GM19395 (cell line): Measurements from ENCODE around the gene EXOC4.
"Not testable (repeated sequence)": the region's sequence is repeated elsewhere in the genome, so short reads cannot be mapped to it uniquely, and the experiment has no call there.

Source experiments
- ATAC-seq: cut with Tn5 transposase; IDR thresholded peaks from one replicate; pipeline ENCODE4 v1.9.1; 2021; ENCODE audit warnings: mild to moderate bottlenecking, moderate library complexity; ENCODE audit not compliant: unreplicated experiment

Gene EXOC4

DNA sequence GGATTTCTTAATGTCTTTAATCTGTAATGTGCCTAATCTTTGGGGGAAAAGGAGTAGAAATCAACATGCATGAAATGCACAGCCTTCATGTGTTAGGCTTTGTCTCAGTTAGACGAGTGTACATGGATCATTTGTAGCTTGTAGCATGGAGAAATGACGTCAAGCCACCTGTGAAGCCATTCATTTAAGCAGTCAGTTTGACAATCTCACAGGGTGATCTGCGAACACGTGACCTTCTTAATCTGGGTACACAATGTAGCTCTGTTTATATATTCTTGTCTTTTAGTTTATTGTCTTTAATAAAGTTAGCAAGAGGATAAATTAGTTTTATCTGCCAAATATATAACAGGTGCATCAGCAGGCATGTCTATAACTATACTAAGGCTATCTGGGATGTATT is 522.3 kb downstream of the EXOC4 start:
- ATAC-seq, result no peak

DNA sequence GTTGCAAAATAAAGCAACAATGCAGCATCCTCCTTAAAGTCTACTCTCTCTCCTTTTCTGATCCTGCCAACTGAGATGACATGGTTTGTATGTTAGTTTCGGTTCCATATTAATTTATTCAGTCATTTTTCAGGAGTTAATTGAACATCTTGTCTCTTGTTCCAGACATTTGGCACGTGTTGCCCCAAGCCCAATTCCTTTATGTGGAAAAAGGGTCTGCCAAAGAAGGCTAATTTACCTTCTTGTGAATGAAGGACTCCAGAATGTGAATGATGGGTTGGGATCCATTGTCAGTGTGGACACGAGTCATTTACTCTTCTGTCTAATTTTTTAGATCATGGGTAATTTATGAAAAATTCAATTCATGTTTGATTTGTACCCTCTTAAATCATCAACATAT is 523.4 kb downstream of the EXOC4 start:
- no peak for ATAC-seq

DNA sequence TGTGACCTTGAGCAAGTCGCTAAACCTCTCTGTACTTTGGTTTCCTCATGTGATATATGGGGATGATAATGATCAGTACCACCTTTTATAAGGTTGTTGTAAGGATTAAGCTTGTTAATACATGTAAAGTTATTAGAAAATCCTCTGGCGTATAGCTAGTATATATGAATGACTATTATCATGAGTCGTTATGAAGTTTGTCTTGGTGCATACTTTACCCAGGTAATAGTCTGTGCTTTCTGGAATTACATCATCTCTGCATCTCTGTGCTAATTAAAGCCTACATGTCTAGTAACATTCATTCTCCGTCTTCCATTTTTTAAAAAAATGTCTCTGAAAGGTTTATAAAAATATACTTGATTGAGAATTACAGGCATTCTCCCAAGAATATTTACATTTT is 524.8 kb downstream of the EXOC4 start:
- no peak for ATAC-seq

DNA sequence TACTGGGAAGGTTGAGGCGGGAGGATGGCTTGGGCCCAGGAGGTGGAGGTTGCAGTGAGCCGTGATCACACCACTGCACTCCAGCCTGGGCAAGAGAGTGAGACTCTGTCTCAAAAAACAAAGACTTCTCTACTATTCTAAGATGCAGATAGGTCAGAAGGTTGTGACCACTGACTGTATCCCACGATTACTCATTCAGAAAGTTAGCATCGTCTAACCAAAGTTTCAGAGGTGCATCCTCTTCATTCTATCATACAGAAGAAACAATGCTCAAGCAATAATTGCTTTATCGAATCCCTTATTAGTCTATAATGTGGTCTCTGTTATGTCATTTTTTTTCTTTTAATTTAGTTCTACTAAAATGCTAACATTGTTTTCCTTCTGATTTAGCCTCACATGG is 525.6 kb downstream of the EXOC4 start:
- ATAC-seq, result peak; percentile 97

DNA sequence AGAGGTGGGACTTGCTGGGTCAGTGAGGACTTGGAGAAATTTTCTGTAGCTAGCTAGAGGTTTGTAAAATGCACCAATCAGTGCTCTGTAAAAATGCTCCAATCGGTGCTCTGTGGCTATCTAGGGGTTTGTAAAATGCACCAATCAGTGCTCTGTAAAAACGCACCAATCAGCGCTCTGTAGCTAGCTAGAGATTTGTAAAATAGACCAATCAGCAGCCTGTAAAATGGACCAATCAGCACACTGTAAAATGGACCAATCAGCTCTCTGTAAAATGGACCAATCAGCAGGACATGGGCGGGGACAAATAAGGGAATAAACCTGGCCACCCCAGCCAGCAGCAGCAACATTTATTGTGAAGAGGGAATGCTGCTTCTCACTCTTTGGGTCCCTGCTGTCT is 526.7 kb downstream of the EXOC4 start:
- not testable (repeated sequence) for ATAC-seq

GRCh38 chr7:133780912-133781311 is 528.0 kb downstream of the EXOC4 start:
- no peak for ATAC-seq

- no peak for ATAC-seq
These were observed 528.7 kb downstream of the EXOC4 start for GRCh38 chr7:133781486-133782090.

DNA sequence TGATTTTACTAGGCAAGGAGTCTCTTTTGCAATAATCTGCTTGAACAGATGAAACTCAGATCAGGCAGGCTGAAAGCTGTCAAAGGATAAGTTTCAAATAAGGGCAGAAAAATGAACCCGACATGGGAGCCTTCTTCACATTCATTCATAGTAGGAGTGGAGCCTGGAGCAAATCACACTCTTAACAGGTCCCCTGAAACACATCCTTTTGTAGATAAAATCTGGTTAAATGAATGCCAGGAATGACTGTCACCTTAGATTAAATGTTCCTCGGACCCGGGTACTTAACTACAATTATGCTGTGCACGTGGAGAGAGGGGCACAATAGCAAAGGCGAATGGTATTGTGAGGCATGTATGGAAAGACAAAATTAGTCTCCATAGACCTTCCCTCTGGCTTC is 529.6 kb downstream of the EXOC4 start:
- no peak for ATAC-seq

DNA sequence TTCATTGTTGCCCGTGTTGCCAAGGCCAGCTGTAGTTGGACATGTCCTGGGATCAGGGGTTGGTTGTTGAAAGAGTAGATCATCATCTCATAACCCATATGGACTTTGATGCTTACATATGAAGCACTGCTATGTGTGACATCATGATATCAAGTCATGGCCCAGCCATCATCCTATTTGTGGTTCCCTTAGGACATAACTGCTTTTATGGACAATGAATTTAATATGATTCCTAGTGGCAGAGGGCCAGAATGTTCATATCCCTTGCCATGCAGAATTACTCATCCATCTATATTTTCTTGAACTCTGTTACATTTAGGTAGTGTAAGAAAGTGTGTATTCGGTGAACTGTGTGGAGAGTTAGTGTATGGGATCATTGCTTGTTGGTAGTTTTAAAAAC is 530.4 kb downstream of the EXOC4 start:
- no peak for ATAC-seq

DNA sequence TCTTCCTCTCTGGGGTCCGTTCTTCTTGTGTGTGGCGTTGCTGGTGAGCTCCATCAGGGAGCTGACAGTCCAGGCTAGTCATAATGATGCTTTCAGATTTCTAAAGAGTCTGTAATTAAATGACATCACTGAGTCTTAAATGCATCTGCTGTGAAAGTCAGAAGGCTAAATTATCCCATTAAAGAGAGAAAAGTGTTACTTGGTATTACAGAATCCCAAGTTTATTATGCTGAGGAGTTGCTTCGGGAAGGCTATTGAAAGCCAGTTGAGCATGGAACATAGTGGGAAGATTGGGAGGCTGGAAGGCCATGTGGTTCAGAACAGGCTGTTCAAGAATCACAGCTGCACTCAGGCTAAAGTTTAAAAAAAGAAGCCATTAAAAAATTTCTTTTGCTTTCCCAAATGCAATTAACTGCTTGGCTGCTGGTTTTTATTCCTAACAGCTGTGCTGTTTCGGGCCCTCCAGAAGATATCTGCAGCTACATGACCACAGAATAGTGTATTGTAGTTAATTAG is 531.7 kb downstream of the EXOC4 start:
- ATAC-seq, result no peak

GRCh38 chr7:133786401-133786937 is 533.6 kb downstream of the EXOC4 start:
- ATAC-seq, result no peak

DNA sequence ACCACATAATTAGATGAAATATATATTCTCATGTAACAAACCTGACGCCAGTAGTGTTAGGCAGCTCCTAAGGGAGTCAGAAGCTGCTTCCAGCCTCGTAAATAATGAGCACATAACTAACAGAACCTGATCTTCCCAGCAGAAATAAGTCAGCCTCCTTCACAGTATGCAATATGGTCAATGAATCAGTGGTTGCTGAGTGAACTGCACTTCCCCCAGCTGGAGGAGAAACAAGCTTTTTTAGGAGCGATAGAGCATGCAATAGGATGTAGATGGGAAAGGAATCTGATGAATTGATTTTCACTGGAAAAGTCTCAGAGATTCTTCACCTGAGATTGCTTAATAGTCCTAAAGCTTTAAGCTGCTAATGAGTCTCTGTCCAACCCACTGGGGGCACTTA is 537.1 kb downstream of the EXOC4 start:
- ATAC-seq, result no peak

DNA sequence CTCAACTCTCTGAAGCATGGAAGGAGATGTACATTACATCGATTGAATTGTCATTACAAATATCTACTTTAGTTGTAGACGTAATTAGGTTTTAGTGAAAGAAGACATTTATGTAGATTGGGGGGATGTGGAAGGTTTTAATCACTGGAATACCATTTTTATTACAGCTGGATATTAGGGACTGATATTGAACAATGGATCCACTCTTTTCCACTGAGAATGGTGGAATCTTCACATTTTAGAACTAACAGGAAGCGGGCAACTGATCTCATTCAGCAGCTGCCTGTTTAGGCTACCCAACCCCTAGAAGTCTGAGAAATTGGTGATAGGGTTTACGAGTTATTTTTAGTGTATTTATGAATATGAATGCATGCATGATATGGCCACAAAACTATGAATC is 538.0 kb downstream of the EXOC4 start:
- no peak for ATAC-seq

- ATAC-seq, result no peak
These were observed 541.6 kb downstream of the EXOC4 start for GRCh38 chr7:133794479-133794878.

- no peak for ATAC-seq
These were observed 542.3 kb downstream of the EXOC4 start for GRCh38 chr7:133795068-133795665.

DNA sequence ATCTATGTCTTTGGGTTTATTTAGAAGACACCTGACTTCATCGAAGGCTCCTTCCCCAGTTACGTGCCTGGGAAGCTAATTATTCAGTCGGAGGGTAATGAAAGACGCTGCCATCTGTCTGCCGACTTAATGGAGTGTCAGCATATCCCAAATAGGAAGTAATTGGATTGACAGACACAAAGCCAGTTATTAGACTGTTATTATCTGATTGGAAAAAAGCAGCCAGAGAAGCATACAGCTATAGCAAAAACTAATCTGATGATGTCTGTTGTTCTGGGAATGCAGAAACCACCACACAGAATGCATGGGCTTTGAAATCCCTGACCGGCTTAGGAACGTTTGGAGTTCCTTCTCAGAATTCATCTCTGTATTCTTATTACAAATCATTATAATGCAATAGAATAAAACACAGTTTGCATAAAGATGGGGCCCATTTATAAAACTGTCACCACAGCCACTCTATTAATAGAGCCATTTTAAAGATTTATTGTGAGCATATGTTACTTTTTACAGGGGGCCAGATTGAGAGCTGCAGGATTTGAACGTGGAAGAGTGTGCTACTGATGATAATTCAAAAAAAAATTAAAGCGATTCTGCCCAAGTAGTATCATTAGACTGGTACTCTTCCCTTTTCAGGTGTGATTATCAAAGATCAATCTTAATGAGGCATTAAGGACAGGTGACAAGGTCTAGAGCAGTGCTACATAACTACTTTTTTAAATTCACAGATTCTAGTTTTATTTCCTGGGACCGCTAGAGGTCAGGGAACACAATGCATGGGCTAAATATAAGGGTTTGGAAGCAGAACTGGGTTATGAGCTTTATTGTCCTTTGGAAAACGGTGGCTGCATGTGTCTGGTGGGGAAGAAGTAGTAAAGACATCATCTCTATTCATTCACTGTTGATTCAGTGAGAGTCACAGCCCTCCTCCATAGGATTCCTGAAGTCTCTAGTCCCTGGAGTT is 544.2 kb downstream of the EXOC4 start:
- no peak for ATAC-seq

- no peak for ATAC-seq
These were observed 545.1 kb downstream of the EXOC4 start for GRCh38 chr7:133797818-133798520.

DNA sequence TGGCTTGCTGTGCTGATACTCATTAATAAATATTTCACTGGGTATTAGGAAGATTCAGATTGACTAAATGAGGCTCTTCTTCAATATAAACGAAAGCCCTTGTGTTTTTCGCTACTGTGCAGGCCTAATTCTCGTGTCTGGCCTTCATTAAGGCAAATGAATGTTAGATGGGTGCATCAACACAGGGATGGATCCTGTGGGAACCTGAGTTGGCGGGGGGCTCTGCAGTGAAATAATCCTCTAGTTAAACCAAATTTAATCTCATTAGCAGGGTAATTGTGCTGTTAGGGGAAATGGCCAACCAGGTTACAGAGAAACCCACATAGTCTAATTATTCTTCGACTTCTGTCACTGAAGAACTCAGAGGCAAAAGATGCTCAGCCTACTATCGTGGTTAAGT is 548.5 kb downstream of the EXOC4 start:
- ATAC-seq, result no peak

DNA sequence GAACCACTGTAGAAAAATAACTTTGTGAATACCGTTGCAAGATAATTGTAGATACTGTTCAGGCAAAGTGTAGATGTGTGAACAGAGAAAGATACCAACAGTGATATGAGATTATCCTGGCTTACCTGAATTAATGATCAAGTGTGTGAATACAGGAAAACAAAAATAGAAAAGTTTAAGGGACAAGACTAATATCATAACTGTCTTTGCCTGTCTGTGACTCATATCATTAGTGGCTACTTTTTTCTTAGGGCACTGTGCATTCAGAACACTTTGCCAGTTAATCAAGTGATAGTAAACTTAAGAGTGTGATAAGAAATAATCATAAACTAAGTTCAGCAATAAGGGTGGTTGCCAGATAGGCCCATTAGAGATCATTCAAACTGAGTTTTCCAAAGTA is 551.2 kb downstream of the EXOC4 start:
- no peak for ATAC-seq

GRCh38 chr7:133805426-133805825 is 552.5 kb downstream of the EXOC4 start:
- no peak for ATAC-seq
